DOHH2 (cell line): ENCODE data around the gene HOXC11.

Source experiments
- H3F3A ChIP-seq: fragments of 200-600 bp; sonication (generic), shearing (Covaris generic); 2 replicates; pipeline ENCODE4 v1.6.0; 2016; ENCODE audit warnings: antibody characterized with exemption, mild to moderate bottlenecking; ENCODE audit not compliant: control insufficient read depth, insufficient read depth
- H3K27ac ChIP-seq: fragments of 200-600 bp; sonication (generic); 2 replicates; pipeline ENCODE4 v1.5.1; 2014; ENCODE audit warnings: low read depth, mild to moderate bottlenecking, low read length, moderate library complexity
- H3K27me3 ChIP-seq: fragments of 200-600 bp; sonication (generic); 2 replicates; pipeline ENCODE4 v1.6.1; 2014; ENCODE audit warnings: mild to moderate bottlenecking, low read length, mixed read lengths; ENCODE audit not compliant: control insufficient read depth
- H3K36me3 ChIP-seq: fragments of 200-600 bp; sonication (generic); 2 replicates; pipeline ENCODE4 v1.6.1; 2014; ENCODE audit warnings: mild to moderate bottlenecking, low read length, moderate library complexity, mixed read lengths; ENCODE audit not compliant: control insufficient read depth
- H3K4me1 ChIP-seq: fragments of 200-600 bp; sonication (generic); 2 replicates; pipeline ENCODE4 v1.6.1; 2014; ENCODE audit warnings: mild to moderate bottlenecking, low read length, mixed read lengths; ENCODE audit not compliant: control insufficient read depth
- H3K4me2 ChIP-seq: fragments of 200-600 bp; sonication (generic); 2 replicates; pipeline ENCODE4 v1.6.0; 2014; ENCODE audit warnings: mild to moderate bottlenecking, low read length, moderate library complexity
- H3K4me3 ChIP-seq: fragments of 200-600 bp; sonication (generic); 2 replicates; pipeline ENCODE4 v1.5.1; 2014; ENCODE audit warnings: mild to moderate bottlenecking, low read length, mixed read lengths
- H3K79me2 ChIP-seq: fragments of 200-600 bp; sonication (generic); 2 replicates; pipeline ENCODE4 v1.6.1; 2014; ENCODE audit warnings: mild to moderate bottlenecking, low read length, mixed read lengths; ENCODE audit not compliant: control insufficient read depth
- H3K9me2 ChIP-seq: fragments of 200-600 bp; sonication (generic); replicated peaks from 2 replicates; pipeline ENCODE4 v1.6.1; 2014; ENCODE audit warnings: mild to moderate bottlenecking, low read length, mixed read lengths; ENCODE audit not compliant: control insufficient read depth
- H3K9me3 ChIP-seq: fragments of 200-600 bp; sonication (generic); 2 replicates; pipeline ENCODE4 v1.6.1; 2014; ENCODE audit warnings: antibody characterized with exemption, low read length, mixed read lengths; ENCODE audit not compliant: control insufficient read depth, insufficient read depth
- H4K20me1 ChIP-seq: fragments of 200-600 bp; sonication (generic); 2 replicates; pipeline ENCODE4 v1.6.0; 2014; ENCODE audit warnings: low read depth, mild to moderate bottlenecking, antibody characterized with exemption, low read length, moderate library complexity; ENCODE audit not compliant: control insufficient read depth, insufficient read depth
- EZH2phosphoT487 ChIP-seq: fragments of 200-600 bp; sonication (generic); IDR thresholded peaks from 2 replicates; pipeline ENCODE4 v1.6.1; 2017; ENCODE audit warnings: borderline replicate concordance, mild to moderate bottlenecking, antibody characterized with exemption, low read length, moderate library complexity, mixed read lengths
- TF ChIP-seq, protein P1 (sequence below): fragments of 200-600 bp; sonication (generic); IDR thresholded peaks from one replicate; pipeline ENCODE4 v1.5.1; 2014; ENCODE audit warnings: antibody characterized with exemption, mild to moderate bottlenecking, low read depth, low read length; ENCODE audit not compliant: poor library complexity, severe bottlenecking

Gene HOXC11

DNA sequence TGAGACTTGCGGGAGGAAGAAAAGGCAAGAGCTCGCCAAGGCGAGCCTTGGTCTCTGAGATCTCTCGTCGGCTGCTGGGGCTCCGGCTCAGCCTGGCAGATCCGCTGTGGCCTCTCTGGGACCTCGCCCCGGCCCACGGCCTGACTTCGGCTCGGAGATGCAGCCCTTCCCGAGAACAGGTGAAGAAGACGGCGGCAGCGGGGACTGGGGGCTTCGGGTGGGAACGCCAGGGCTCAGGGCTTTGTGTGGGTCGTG lies 21.0 kb downstream of the HOXC11 start:
- Histone ChIP-seq H3K4me3 (no peak overlapping the region), H3K9me2 (no peaks in the 10 kb centered on the region), H3K27ac (no peak overlapping the region), H3K27me3 (peaks cover 98% of the 10 kb centered on the region), H3F3A (0 out of 2 replicates have a peak, but pooled peaks cover 2% of the 10 kb centered on the region), H3K9me3 (no peaks in the 10 kb centered on the region), H4K20me1 (no peaks in the 10 kb centered on the region), H3K36me3 (no peaks in the 10 kb centered on the region), H3K4me2 (no peak overlapping the region), H3K79me2 (no peaks in the 10 kb centered on the region), H3K4me1 (peaks cover 30% of the 10 kb centered on the region)
- TF ChIP-seq EZH2phosphoT487: no peak
- TF ChIP-seq, protein P1, sequence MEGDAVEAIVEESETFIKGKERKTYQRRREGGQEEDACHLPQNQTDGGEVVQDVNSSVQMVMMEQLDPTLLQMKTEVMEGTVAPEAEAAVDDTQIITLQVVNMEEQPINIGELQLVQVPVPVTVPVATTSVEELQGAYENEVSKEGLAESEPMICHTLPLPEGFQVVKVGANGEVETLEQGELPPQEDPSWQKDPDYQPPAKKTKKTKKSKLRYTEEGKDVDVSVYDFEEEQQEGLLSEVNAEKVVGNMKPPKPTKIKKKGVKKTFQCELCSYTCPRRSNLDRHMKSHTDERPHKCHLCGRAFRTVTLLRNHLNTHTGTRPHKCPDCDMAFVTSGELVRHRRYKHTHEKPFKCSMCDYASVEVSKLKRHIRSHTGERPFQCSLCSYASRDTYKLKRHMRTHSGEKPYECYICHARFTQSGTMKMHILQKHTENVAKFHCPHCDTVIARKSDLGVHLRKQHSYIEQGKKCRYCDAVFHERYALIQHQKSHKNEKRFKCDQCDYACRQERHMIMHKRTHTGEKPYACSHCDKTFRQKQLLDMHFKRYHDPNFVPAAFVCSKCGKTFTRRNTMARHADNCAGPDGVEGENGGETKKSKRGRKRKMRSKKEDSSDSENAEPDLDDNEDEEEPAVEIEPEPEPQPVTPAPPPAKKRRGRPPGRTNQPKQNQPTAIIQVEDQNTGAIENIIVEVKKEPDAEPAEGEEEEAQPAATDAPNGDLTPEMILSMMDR: no peak

GRCh38 chr12:53994264-53995001 lies 21.5 kb downstream of the HOXC11 start:
- H3K27ac ChIP-seq: no peak overlapping the region

DNA sequence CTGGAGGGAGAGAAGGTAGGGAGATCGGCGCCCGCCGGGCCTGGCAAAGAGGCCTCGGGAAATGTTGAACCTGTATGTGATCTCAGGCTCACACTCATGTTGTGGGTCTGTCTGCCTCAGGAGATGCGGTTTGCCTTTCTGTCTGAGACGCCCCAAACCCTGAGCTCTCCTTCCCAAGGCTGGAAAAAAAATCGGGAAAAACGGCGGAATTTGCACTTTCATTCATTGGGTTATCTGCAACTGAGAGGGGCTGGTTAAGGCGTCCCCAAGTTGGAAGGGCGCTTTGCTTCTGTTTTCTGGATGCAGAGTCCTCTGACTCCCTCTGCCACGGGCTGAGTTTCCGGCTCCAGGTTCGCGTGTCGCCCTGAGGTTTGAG lies 22.1 kb downstream of the HOXC11 start:
- Histone ChIP-seq H3K4me1 (peaks cover 19% of the 10 kb centered on the region), H3K4me2 (peak overlapping the region; percentile 64), H3F3A (no peaks in the 10 kb centered on the region), H3K9me2 (no peaks in the 10 kb centered on the region), H3K27ac (no peak overlapping the region), H3K36me3 (no peaks in the 10 kb centered on the region), H4K20me1 (no peaks in the 10 kb centered on the region), H3K9me3 (no peaks in the 10 kb centered on the region), H3K27me3 (peaks cover 94% of the 10 kb centered on the region), H3K79me2 (no peaks in the 10 kb centered on the region), H3K4me3 (no peak overlapping the region)
- no peak for TF ChIP-seq EZH2phosphoT487
- TF ChIP-seq, protein P1: no peak

More at GRCh38 chr12:53994264-53995001, 21.5 kb downstream of the HOXC11 start:
- Histone ChIP-seq H3K4me1 (peaks cover 25% of the 10 kb centered on the region), H3F3A (0 out of 2 replicates have a peak, but pooled peaks cover 2% of the 10 kb centered on the region), H3K9me2 (no peaks in the 10 kb centered on the region), H3K4me3 (no peak overlapping the region), H3K4me2 (no peak overlapping the region), H3K9me3 (no peaks in the 10 kb centered on the region), H4K20me1 (no peaks in the 10 kb centered on the region), H3K79me2 (no peaks in the 10 kb centered on the region), H3K27me3 (peaks cover 96% of the 10 kb centered on the region), H3K36me3 (no peaks in the 10 kb centered on the region)
- TF ChIP-seq, protein P1: no peak
- TF ChIP-seq EZH2phosphoT487: no peak
